ENCODE results near the gene ITGA7.

Gene ITGA7

DNA sequence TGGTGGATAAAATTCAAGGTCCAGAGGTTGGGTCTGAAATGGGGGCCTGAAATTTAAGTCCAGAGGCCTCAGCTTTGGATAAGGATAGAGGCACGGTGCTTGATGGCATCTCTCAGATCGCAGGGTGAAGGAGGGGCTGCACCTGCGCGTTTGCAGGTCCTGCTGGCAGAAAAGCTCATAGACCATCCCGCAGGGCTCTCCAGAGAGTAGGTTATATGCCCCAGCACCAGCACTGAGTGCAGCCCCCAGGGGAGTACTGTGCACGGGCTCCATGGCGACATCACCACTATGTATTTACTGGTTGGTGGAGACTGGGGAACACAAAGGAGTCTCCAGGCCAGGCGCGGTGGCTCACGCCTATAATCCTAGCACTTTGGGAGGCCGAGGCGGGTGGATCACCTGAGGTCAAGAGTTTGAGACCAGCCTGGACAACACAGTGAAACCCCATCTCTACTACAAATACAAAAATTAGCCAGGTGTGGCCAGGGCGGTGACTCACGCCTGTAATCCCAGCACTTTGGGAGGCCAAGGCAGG lies 25.4 kb upstream of the ITGA7 start:
- FAIRE-seq: no peak

DNA sequence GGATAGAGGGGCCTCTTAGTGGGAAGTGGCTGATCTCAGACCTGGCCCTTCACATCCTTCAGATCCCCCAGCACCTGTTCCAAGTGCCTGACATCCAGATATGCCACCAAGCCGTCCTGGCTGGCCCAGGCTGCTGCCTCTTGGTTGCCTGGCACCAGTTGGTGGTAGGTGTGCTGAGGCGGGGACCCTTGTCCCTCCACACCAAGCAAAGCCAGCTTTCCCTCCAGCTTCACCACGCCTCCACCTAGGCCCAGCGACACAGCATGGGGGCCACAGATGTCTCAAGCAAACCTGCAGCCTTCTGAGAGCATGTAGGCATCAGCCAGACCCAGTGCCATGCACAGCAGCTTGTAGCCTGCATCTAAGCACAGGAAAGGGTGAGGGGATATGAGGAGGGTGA lies 24.6 kb upstream of the ITGA7 start:
- FAIRE-seq: no peak

DNA sequence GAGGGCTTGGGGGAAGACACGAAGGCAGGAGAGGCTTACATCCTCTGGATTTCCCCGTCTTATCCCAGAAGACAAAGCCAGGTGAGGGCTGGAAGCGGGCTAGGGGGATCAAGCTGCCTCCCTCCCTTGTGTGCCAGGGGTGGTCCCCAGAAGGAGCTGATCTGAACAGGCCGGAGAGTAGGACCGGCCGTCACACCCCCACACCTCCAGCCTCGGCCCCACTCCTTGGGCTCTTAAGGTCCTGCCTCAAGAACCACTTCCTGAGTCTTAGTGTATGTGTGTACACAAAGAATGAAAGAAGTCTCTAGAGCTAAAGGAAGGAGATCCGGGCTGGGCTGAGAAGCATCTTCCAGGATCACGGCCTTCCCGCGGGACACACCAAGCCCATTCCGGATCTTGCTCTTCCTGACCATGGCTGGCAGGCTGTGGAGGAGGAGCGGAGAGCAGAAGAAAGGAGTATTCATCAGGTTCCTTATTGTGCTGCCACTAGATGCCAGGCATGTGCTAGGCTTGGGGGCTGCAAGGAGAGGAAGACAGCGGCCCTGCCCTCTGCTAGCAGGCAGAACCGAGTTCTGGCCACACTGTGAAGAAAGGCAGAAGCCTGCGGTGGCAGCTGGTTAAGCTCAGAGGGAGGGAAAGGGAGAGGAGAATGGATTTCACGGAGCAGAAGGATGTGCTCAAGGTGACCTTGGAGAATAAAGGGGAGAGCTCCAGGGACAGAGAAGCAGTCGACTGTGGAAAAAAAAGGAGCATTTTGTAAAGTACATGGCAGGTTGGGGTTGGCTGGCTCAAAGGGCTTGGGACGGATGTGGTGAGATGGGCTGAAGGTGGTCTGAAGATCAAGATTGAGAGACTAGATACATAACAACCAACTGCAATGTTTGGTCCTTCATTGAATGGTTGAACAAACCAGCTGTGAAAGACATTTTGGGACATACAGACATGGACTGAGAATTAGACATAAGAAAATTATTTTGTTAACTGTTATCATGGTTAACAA lies 22.4 kb upstream of the ITGA7 start:
- FAIRE-seq: no peak

DNA sequence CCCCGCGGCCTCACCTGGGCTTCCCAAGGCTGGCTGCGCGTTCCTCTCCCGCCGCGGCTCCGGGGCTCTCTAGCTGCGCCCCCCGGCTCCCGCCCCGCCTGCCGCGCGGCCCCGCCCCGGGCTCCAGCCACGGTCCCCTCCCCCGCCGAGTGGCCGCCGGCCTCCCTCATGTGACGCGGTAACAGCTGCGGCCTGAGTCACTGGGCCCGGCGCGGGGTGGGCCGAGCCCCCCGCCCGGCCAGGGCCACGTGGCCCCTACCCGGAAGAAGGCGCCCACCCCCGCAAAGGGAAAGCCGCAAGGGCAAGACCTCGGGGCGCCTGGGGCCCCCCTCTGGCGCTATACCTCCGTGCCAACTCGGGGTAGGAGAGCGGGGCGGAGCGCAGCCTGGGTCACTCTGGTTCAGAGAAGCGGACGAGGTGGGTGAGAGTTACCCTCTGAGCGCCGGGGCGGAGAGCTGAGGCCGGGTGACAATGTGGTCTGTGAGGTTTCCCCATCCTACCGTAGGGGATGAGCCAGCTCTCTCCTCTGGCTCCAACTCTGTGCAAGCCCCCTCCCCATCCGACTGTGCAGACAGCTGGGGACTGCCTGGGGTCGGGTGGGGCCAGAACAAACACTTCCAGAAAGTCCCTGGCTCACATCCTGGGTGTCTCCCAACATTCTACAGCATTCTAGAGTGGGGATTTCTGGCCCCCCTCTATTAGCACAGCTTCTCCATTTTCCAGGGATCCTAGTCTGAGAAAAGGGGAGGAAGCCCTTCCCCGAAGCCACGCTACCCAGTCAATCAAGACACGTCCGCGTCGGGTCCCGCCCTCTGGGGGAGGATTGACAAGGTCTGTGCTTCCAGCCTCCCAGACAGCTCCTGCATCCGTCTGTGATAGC lies 21.5 kb upstream of the ITGA7 start, which contains the start of gene CD63:
CD63 (minus strand) TSS at position 71 of the 880 bp plus-strand sequence. CDS start 668 bp downstream, outside the sequence.
- peak; percentile 38 for FAIRE-seq

DNA sequence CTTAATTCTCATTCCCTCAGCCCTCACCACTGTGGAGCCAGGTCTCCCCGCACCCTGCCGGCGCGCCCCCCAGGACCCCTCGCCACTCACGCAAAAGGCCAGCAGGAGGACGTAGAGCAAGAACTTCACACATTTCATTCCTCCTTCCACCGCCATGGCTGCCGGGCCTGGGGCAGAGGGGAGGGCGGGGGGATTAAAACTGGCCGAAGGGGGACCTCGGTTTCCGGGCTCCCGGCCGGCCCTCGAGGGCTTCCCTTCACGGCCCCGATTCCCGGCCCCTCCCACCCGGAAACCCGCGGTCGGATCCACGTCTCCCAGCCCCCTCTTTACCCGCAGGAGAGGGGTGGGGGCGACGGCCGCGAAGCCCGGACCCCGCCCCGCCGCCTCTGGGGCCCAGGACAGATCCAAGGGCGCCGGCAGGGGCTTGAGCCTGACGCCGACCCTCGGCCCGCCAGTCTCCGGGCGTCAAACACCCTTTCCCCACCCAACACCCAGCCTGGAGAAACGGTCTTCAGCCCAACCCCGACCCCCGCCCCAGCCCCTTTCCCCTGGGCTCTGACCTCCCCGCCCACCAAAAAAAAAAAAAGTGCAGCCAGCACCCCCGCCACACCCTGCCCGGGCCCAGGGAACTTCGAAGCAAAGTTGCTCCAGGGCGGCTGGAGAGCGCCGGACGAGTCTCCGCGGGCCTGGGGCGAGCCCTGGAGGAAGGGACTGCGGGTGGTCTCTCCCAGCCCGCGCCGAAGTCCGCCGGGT lies 20.7 kb upstream of the ITGA7 start:
- no peak for FAIRE-seq

DNA sequence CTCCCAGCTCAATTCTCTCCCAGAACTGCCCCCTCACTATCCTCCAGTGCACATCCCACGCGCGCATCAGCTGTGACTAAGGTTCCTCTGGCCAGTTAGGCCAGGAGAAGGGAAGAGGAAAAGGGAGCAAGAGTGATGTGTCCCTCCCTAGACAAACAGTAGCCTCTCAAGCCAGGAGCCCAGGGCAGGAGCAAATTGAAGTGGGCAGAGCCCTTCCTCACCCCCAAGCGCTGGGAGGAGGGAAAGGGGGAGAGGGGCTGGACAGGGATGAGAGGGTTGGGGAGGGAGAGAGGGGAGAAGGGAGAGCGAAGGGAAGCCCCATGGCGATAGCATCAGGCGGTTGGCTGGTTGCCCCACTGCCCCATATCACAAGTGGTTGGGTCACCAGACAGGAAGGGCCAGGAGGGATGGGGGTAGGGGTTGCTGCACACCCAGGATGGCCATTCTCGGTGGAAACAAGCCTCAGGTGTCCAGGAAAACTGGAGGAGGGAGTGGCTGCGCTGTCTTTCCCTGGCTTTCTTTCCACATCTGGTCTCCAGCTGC lies 20.0 kb upstream of the ITGA7 start:
- no peak for FAIRE-seq

DNA sequence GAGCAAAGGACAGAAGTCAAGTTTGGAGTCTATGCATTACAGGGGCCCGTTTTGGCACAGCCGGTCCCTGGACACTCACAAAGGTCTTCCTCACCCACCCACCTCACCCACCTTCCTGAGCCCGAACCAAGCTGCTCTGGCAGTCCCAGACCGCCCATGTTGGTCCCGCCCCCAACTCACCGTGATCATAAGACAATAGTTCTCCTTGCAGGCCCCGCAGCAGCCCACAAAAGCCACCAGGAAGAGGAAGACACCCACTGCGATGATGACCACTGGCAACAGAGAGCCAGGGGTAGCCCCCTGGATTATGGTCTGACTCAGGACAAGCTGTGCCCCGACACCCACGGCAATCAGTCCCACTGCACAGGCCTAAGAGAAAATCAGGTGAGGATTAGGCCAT lies 19.3 kb upstream of the ITGA7 start:
- FAIRE-seq: no peak

DNA sequence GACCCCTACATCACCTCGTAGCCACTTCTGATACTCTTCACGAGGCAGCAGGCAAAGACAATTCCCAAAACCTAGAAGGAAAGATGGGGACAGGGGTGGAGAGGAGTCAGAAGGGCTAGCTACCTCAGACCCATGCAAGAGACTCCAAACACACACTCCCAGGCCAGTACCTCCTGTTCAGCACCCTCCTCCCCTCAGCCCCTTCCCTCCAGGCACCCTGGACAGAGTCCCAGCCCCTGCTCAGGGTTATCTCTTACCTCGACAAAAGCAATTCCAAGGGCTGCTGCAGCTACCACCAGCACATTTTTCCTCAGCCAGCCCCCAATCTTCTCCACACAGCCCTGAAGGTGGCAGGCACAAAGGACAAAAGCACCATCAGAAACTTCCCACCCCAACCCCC lies 17.9 kb upstream of the ITGA7 start:
- FAIRE-seq: no peak

DNA sequence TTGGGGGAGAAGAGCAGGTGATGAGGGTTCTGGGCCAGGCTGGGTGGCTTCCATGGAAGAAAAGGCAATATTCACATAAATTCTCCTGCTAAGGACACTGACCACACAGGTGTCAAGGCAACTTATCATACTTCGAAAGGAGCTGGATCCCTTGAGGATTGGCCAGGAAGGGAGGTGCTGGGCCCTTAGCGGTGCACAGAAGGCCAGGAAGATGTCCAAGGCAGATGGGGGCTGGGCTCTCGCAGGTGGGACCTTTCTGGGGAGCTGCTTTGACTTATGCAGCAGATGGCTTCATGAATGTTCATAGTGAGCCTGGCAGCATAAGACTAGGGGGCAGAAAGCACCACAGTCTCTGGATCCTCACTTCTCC lies 17.2 kb upstream of the ITGA7 start:
- no peak for FAIRE-seq

DNA sequence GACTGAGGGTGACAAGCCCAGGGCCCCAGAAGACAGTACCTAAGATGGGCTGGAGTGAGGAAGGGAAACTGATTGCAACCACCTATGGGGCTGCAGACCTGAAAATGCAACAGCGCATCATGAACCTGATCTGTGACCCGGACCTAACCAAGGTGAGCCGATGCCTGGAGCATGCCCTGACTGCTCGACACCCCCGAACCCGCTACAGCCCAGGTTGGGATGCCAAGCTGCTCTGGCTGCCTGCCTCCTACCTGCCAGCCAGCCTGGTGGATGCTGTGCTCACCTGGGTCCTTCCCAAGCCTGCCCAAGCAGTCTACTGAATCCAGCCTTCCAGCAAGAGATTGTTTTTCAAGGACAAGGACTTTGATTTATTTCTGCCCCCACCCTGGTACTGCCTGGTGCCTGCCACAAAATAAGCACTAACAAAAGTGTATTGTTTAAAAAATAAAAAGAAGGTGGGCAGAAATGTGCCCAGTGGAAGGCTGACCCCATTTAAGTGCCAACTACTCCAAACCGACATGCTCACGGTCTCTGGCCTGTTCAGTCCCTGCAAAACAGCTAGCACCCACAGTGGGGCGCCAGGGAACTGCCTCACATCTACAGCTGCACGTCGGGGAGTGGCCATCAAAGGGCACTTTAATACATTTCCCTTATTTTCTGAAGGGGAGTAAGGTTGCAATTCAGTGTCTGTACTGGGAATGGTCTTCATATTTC lies 16.7 kb upstream of the ITGA7 start:
- no peak for FAIRE-seq

DNA sequence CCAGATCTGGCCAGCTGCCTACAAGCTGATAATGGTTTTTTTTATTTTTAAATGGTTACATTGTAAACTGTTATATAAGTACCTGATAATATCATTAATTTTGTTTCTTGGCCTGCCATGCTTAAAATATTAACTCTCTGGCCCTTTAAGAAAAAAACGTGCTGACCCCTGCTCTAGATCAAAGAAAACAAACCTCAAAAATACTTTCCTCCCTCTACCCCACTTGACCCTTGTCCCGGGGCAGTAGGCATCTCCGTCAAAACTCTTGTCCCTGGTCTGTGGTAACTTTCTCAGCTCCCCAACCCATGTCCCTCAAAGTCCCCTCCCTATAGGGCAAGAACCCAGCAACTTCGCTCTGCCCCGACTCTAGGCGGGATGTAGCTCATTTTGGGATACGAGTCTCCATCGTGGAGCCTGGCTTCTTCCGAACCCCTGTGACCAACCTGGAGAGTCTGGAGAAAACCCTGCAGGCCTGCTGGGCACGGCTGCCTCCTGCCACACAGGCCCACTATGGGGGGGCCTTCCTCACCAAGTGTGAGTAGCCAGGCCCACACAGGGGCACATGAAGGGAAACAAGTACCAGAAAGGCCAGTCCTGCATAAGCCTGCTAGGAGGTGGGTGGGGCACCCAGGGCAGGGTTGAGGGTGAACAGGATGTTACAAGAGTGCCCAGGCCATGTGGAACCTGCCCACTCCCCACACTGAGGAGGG lies 16.0 kb upstream of the ITGA7 start:
- no peak for FAIRE-seq

DNA sequence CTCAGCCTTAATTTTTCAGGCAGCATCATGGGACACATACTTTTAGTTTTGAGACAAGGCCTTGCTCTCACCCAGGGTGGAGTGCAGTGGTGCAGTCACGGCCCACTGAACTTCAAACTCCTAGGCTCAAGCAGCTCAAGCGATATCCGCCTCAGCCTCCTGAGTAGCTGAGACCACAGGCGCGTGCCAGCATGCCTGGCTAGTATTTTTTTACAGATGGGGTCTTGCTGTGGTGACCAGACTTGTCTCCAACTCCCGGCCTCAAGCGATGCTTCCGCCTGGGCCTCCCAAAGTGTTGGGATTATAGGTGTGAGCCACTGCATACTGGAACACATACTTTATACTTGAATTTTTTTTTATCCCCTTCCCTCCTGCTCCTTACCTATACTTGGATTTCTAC lies 15.2 kb upstream of the ITGA7 start:
- no peak for FAIRE-seq

DNA sequence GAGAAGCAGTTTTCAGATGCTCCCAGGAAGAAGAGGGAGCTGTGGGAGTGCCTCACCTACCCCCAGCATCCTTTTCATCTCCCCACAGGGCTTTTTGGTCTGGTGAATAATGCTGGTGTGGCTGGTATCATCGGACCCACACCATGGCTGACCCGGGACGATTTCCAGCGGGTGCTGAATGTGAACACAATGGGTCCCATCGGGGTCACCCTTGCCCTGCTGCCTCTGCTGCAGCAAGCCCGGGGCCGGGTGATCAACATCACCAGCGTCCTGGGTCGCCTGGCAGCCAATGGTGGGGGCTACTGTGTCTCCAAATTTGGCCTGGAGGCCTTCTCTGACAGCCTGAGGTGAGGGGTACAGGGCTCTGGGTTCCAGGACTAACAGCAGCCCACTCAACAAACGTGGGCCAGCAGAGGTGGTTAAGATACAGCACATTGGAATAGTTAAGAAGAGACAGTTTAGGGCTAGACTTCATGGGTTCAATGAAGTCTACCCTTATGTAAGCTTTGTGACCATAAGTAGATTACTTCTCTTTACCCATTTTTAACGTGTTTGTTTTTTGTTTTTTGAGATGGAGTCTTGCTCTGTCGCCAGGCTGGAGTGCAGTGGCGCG lies 14.0 kb upstream of the ITGA7 start:
- no peak for FAIRE-seq

DNA sequence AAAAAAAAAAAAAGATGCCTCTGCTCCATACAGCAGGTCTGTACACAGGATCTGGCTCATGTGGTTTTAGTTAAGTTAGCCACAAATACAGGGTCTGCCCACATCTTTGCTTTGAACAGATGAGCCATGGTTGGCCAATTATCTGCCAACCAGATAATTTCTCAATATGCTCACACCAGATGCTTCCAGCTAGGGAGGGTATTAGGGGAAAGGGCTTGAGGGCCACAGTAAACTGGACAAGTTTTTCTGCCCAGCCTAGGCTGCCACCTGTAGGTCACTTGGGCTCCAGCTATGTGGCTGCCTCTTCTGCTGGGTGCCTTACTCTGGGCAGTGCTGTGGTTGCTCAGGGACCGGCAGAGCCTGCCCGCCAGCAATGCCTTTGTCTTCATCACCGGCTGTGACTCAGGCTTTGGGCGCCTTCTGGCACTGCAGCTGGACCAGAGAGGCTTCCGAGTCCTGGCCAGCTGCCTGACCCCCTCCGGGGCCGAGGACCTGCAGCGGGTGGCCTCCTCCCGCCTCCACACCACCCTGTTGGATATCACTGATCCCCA lies 13.3 kb upstream of the ITGA7 start:
- no peak for FAIRE-seq

DNA sequence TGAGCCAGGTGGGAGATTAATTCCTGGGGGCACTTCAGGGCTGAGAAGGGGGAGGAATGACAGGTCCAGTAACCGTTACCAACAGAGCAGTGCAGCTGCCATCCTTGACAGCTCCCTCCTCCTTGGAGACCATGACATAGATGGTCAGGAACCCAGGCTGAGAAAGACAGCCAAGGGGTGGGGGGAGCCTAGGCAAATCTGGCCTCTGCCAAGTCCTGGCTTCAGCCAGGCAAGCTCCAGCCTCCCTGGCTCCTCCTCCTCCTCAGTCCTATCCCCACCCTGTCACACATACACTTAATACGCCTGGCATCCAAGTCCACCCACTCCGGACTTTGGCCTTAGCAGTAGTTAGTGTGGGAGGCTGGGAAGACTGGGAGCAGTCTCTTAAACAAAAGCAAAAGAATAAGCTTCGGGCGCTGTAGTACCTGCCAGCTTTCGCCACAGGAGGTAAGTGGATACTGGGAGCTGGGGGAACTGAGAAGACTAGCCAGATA lies 12.4 kb upstream of the ITGA7 start, which contains the start of gene RDH5:
RDH5 (plus strand) TSS at position 323 of the 494 bp plus-strand sequence. CDS start 792 bp downstream, outside the sequence.
- no peak for FAIRE-seq

DNA sequence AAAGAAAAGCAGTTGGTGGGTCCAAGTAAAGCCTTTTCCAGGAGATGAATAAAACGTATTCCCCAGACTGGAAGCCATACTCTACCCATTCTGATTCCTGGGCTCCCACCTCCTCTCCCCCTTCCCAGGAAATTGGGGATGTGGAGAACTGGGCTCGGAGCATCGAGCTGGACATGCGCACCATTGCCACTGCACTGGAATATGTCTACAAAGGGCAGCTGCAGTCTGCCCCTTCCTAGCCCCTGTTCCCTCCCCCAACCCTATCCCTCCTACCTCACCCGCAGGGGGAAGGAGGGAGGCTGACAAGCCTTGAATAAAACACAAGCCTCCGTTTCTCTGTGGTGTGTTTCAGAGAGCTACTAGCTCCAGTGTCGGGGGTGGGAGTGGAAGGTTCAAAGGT lies 11.7 kb upstream of the ITGA7 start:
- FAIRE-seq: no peak

DNA sequence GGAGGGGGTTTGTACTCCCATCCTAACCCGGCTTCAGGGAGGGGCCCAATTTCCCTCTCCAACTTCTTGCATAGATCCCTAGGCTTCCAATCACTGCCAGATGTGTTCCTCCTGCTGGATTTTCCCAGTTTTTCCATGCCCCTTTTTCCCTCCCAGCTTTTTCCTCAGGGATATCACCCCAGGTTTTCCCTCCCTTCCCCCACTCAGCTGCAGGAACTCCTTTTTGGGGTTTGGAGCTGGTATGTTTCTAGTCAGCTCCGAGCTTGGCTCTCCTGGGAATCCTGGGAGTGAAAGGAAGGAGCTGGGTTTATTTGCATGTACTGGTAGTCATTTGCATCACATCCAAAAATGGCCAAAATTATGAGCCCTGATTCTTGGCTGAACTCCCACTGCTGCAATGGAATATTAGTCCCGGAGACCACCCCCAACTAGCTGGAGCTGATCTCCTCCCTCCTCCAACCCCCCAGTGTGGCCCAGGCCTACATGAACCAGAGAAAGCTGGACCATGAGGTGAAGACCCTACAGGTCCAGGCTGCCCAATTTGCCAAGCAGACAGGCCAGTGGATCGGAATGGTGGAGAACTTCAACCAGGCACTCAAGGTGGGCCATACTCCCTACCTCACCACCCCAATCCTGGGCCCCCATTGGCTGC lies 11.0 kb upstream of the ITGA7 start:
- FAIRE-seq: no peak

DNA sequence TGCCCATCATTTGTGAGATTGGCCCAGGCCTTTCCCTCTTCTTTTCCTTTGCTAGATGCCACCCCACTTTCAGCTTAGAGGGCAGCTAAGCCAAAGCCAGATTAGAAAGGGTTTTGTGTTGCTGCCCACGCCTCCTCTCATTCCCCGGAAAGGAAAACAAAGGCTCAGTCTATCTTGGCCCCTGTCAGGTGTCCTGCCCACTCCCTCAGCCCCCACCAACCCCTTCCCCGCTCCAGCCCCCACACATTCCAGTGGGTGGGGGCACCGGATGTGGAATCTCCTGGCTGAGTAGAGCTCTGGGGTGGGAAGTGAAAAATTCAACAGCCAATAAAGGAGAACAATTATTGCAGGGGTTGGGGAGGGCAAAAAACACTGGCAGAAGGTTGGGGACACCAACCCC lies 10.3 kb upstream of the ITGA7 start:
- FAIRE-seq: no peak
